Stimulated activated CD8-positive, alpha-beta memory T cell treated with anti-CD3 and anti-CD28 coated beads, Interleukin-7, amount 100 ng/mL, for 4 hours (primary cell): ENCODE measurements around the gene TLN1.

Experiments
- DNase-seq, 2 donors: peaks; one replicate each; pipeline ENCODE4 v3.0.0-alpha.2; 2020; ENCODE audit warnings: low read depth in 2 of 2

TLN1 gene

DNA sequence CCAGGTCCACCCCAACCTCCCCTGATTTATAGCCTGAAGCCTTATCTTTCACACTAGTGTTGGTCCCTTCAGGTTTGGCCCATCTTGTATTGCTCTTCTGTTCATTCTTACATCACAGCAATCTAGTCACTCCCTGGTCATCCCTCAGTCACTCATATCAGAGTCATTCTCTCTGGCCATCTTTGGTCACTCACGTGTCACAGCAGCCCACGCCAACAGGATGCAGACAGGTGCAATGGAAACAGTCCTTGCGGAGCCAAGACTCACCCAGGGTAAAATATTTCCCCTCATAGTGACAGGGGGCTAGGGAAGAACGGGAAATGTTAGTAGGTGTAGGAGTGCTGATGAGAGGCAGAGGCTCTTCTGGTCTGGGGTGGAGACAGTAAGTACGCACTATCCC is 21.5 kb upstream of the TLN1 start:
- DNase-seq = no peak

DNA sequence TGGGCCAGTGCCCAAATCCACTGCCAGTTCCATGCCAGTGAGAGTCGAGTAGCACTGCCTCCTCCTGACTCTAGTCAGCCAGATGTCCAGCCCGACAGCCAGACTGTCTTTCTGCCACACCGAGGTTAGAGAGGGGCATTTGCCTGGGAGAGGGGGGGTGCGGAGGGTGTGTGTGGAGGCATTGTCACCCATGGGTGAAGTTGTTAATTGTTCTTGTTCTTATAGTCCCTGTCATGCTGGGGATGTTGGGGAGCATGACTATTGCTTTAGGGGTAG is 18.2 kb upstream of the TLN1 start:
- no peak for DNase-seq

DNA sequence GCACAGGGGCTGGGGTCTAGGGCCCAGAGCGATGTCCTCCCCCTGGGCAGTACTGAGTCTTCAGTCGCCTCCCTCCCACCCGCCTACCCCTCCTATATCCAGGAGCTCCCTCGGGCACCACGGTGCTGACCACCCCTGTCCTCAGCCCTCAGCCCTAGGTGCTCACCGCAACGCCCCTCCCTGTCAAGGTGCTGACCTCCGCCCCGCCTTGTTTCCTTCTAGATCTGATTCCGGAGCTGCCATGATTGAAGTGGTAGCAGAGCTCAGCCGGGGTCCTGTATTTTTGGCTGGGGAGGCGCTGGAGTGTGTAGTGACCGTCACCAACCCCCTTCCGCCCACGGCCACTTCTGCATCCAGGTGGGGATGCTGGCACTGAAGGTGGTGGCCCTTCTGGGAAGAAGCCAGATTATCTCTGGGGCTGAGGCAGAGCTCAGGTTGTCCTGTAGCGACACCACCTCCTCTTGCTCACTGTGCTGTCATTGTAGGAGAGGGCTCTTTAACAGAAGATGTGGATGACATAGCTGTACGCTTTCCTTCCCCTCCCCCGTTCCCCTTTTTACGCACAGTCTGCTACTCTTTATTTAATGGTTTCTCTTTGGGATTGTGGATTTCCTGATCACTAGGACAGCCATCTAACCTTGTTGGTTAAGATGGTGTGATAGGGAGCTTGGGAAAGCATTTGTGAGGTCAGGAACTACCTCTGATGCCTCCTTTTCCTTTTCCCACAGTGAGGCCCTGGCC is 17.7 kb upstream of the TLN1 start:
- no peak for DNase-seq

DNA sequence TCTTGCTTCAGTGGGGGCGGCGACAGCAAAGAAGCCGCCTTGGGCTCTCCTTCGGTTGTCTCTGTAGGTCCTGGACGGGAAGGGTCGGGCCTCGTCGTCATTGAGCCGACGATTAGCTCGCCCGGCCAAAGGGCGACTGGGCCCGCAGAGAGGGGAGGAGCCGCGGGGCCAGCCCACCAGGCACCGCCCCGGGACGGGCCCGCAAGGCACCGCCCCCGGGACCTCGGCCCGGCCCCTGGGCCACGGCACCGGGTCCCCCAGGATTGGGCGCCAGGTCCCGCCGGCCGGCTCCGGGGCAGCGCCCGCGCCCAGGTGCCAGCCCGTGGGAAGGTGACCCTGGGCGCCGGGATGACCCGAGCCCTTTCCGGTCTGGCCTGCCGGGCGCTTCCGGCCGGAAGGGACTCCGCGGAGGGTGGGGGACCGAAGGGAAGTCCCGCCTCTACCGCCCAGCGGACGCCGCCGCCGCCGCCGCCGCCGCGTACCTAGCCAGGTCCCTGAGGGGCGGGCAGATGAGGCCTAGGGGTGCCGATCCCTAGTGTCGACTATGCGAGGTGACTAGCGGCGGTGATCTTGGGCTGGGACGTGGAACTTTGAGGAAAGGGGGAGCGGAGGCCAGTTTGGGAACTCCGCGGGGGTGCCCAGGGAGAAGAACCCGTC is 17.0 kb upstream of the TLN1 start, which contains the start of the genes GBA2 and RGP1:
TSS of gene GBA2 (minus strand) at position 371 of the 657 bp plus-strand sequence. CDS start 524 bp downstream, outside the sequence.
TSS of gene RGP1 (plus strand) at position 430 of the 657 bp plus-strand sequence. CDS start 469 bp downstream, outside the sequence.
- DNase-seq = peak in 1 of 2 donors; percentile 63

DNA sequence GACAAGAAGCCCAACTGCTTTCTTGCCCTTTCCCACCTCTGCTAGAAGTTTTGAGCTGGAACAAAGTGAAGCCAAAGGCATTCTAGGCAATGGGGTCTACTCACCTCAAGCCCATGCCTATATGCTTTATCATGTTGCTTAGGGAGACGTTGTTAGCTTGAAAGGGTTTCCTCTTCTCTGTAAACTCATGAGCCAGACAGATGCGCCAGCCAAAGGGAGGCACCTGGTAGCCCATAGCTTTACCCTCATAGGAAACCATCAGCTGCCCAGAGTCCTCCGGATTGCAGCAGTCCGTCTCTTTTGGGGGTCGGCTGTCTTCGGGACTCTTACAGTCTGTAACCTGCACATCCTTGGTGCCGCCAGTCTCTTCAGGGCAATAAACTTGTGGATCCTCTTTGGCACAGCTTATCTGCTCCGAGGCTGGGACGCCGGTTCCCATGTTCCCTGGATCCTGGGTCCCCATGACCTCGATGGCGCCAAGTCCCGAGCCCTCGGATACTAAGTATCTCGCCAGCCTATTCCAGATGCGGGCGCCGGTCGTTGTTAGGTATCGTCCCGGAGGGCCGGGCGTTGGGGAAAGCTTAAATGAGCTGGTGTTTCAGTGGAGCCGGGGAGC is 16.4 kb upstream of the TLN1 start:
- DNase-seq = no peak

DNA sequence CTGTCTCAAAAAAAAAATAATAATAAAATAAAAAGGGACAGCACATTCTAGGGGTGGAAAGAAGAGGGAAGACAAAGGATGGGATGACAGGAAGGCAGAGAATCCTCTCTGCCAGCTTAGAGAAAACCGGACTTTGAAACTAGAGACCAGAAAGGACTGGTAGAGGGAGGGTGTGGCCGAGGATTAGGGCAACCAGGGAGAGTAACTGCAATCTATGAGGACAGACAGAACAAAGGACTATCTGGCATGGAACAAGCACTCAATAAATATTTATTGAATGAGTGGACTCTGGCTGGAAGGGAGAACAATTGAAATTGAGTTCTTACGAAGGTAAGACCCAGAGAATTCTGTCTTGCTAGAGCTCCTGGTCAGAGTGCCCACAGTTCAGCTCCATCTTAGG is 14.6 kb upstream of the TLN1 start:
- no peak for DNase-seq

DNA sequence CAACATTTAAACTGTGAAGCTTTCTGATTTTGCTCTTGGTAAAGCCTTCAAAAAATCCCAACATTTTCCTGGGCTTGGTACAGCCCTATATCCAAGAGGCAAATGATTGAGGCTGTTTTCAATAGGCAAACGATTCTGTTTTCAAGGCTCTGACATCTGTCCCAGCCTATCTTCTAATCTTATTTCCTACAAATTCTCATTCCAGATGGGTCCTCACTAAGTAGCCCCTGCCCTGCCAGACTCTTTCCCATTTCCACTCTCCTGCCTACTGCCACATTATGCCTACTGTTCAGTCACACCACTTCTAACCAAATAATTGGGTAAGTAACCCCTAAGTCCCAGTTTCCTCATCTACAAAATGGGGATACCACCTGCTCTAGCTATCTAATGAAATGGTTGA is 13.6 kb upstream of the TLN1 start:
- DNase-seq = no peak

DNA sequence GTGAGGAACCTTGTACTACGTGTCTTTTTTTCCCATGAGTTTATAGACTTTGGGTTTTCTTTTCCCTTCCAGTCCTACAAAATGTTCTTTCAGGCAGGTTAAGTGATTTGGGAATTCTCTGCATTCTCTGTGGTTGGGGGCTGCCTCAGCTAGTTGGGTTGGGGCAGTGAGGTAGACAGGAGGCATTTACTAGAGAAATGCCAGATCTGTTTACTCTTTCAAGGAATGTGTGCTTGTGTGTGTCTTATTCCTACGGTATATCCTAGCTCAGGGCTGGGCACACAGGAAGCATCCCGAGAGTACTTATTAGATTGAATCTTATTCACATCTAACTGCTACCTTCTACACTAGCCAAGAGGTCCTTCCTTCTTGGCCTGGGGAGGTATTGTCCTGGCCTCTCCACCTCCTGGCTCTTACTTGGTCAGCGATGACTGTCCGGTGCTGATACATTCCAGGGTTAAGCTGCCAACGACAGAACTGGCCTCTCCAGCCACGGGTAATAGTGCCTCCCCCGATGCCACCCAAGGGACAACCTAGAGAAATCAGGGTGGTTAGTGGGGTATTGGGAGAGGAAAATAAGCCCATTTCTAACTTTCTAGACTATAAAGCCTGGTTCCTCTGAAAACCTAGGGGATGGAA is 12.0 kb upstream of the TLN1 start:
- DNase-seq = no peak

DNA sequence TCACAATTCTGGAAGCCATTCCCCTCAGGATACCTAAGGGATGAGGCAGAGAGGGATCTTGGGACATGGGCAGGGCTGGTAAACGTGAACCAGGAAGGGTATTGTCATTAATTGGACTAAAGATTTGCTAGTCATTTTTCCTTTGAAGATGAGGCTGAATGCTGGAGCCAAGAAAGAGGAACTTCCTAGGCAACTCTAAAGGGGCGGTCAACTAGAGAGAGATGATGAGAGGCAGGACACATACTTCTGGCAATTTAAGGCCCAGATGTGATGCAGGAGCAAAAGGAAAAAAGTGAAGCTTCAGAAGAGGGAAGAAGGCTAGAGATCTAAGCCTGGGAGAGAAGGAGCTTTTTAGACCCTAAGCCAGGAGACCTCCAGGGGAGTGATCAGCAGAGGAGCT is 11.5 kb upstream of the TLN1 start:
- DNase-seq = no peak

DNA sequence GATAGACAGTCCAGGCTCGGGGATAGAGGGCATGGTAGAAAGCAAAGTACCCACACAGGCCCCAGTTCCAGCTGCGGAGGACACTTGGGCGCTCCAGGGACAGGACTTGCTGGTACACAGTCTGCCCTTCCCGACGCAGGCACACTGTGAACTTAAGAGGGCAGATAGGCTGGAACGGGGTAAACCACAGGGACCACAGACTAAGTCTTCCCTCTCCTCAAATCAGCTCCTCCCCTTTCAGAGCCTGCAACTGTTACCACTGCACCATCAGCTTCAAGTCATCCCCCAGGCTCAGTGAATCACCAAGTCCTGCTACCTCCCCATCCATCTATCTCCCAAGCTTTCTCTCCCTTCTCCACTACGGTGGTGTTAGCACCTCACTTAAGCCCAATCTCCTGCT is 9.7 kb upstream of the TLN1 start:
- DNase-seq = no peak

DNA sequence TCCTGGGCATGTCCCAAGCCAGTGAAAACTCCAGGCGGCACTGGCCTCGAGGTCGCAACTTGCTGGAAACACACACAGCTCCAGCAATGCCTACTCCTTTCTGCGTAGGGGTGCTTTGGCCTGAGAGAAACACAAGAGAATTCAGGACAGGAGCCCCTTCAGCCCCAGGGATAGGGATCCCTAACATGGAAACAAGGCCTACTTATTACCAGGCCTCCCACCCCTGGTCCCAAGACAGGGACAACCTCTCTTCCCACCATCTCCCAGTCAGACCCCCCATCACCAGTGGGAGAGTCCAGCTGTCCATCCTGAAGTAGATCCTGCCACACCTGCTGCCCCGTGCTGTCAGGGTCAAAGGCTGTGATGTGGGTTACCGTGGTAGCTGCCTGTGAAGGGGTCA is 8.2 kb upstream of the TLN1 start:
- no peak for DNase-seq

DNA sequence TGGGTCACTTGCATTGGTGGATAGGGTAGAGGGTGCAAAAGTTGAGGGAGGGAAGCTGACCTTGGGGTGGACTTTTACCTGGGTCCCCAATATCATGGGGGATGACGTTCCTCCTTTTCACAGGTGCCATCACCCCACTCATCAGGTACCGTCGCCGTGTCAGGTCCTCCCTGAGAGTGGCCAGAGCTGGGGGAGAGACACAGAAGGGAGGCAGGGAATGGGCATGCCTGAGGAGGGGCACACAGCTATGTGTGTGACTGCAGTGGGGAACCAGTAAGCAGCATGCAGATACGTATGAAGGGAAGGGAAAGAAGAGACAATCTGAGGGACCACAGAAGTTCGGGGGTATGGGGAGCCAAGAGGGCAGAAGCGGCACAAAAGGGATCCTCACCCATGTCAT is 6.9 kb upstream of the TLN1 start:
- no peak for DNase-seq

DNA sequence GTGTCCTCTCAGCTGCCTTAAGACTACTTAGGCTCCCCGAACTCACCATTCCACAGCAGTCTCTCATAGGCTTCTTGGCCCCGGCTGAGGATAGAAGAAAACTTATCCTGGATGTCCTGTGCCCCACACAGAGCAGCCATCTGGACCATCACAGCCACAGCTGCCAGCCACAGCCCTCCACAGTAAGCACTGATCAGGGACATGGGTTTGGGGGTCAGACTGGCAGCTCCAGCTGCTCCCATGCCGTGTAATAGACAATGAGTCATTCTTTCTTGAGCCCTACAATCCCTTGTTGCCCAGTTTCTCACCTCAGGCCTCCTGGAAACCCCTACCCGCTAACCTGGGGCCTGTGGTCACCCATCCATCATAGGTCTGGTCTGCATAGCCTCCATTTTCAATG is 6.2 kb upstream of the TLN1 start:
- DNase-seq = no peak

DNA sequence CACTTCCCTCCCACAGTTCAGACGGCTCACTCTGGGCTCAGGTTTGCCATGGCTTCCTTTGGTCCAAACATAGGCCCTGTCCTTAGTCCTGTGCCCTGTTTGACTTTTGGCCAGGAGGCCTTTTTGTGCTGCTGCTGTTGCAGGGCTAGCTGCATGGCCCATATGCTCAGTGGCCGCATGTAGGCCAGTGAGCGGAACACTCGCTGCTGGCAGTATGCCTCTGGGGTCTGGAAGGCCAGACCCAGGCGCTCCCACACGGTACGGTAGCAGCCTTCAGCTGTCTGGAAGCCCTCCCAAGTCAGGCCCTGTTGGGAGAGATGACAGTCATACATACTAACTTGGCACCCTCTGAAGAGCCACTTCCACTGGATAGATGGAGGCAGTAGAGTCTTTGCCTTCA is 5.1 kb upstream of the TLN1 start:
- no peak for DNase-seq

DNA sequence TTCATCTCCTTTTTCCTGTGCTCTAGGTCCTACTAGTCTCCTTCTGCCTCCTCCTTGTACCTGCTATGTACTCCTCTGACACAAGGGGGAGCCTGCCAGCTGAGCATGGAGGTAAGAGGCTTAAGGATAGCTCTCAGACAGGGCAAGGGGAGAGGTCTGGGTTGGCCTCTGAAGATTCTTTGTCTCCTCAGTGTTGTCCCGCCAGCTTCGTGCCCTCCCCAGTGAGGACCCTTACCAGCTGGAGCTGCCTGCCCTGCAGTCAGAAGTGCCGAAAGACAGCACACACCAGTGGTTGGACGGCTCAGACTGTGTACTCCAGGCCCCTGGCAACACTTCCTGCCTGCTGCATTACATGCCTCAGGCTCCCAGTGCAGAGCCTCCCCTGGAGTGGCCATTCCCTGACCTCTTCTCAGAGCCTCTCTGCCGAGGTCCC is 4.2 kb upstream of the TLN1 start:
- DNase-seq = no peak

DNA sequence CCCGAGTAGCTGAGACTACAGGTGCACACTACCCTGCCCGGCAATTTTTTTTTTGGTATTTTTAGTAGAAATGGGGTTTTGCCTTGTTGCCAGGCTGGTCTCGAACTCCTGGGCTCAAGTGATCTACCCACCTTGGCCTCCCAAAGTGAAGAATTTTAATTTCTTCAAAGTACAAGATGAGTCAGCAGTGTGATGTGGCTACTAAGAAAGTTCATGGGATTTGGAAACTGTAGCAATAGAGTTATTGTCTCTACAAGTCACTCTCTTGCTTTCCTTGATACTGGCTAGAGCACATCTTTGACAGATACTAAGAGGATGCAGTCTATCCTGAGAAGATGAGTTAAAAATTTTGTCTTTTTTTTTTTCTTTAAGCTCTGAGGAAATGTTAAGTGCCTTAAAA is 2.1 kb upstream of the TLN1 start:
- no peak for DNase-seq

DNA sequence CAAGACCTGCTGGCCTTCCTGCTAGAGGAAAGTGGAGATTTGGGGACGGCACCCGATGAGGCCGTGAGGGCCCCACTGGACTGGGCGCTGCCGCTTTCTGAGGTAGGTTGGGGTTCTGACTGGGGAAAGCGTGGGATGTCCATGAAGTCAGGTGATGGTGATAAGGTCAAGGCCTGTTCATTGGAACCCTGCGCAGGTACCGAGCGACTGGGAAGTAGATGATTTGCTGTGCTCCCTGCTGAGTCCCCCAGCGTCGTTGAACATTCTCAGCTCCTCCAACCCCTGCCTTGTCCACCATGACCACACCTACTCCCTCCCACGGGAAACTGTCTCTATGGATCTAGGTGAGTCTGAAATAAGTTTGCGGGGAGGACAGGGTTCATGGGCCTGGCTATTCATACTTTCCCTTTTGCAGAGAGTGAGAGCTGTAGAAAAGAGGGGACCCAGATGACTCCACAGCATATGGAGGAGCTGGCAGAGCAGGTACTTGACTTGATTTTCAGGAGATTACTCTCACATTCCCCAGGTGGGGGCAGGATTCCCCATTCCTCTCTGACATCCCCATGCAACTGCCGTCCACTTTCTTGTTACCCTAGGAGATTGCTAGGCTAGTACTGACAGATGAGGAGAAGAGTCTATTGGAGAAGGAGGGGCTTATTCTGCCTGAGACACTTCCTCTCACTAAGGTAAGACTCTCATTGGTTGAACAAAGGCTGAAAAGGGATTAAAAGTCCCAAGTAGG is 976 bp upstream of the TLN1 start:
- DNase-seq = no peak

DNA sequence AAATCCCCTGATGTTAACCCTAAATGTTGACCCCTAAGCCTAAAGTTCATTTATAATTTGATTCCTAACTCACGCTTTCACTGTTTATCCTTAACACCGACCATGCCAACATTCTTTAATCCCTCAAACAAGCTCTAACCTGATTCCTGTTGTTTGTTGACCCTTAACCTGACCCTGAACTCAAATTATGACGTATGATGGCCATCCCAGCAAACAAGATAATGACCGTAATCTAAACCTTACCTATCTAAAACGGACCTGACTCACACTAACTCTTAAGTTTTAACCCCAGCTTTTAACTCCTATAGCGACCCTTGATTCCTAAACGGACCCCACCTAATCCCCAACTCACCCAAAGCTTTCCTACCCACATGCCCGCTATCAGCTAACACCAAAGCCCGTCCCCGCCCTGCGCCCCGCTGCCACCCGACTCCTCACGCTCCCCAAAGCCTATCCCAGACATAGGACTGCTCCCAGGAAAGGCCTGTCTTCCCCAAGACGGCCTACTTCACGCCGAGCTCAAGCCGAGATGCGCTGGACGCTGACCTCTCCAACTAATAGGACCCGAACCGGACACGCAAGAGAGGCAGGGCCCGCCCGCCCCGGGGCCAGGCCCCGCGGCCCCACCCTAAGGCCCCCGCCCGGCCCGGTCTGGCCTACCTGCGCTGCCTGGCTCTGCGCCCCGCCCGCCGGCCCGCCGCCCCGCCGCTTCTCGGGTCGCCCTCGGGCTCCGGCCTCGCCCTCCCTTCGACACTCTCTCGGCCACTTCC is 395 bp downstream of the TLN1 start:
- no peak for DNase-seq

DNA sequence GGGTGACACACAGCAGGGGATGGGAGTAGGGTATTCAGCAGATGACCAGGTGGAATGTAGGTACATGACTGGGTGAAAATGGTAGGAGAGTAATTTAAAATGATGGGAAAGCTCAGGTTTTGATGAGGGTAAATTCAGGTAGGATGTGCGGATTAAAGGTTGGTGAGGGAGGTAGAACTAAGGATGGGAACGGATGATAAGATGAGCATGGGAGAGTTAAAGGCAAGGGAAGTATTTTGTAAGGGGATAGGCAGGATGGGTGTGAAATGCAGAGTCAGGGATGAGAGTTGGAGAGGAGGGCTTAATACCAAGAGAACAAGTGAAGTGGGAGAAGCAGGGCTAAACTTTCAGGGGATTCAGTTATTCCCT is 1.5 kb downstream of the TLN1 start:
- DNase-seq = no peak

DNA sequence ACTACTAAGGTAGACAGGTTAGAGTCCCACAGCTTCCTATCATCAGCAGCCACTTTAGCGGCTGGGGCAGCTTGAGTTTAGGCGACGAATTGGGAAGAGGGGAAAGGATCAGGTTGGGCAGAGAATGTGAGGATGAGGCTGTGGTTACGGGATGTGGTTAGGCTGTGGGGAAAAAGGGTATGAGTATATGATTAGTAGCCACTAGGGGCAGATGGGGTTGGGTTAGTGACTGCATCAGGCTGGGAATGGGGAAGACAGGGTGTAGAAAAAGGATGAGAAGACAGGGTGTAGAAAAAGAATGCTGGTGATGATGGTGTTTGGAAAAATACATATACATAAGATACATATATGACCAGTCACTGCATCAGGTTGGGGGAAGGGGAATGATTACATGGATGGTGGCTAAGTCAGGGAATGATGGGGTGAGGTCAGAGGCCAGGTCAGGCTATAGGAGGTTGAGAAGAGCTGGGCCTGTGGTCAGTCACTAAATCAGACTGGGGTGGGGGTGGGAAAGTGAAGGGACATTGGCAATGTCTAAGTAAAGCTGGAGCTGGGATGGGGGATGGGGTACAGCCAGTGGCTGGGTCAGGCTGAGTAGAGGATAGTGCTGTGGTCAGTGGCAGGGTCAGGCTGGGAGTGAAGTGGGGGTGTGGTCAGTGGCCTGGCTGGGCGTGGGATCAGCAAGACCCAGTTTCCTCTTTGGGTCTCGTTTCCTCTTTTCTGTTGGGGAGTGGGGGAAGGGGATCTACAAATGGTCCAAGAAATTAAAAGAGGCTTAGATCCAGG is 2.1 kb downstream of the TLN1 start:
- no peak for DNase-seq

DNA sequence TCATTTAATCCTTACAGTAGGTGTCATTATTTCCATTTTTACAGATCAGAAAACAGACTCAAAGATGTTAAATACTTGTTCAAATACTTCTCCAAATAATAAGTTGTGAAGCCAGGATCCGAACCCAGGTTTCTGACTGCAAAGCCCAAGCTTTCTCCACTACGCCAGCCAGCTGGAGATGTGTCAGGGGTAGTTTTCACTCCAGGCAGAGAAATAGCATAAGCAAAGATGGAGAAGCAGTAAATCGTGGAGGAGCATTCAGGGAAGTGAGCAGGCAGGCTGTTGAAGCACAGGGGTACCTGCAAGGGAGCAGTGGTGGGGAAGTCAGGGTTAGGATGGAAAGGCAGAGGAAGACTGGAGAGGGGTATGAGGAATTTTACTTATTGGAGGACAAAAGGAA is 2.9 kb downstream of the TLN1 start:
- DNase-seq = no peak
